ENCODE results near the gene CCDC107. TPM values are rescaled to one million over a fixed set of nuclear protein-coding genes. Genes with fewer than 3 reads are reported as not detected.

Gene CCDC107
- total RNA-seq, 1 donor from 2014 or later, result 10.6 TPM

- no peak for DNase-seq (ENCODE audit: low read depth, low spot score)
Measured at GRCh38 chr9:35660966-35661415, 2.9 kb downstream of the CCDC107 start.

GRCh38 chr9:35661756-35662350, 3.8 kb downstream of the CCDC107 start:
- no peak for DNase-seq (ENCODE audit: low read depth, low spot score)

- DNase-seq (ENCODE audit: low read depth, low spot score), result no peak
Measured at GRCh38 chr9:35662437-35662836, 4.3 kb downstream of the CCDC107 start.

GRCh38 chr9:35664531-35665470, 6.7 kb downstream of the CCDC107 start, which contains the start of gene ARHGEF39:
TSS of gene ARHGEF39 (minus strand) at chr9:35665195. CDS start at chr9:35665169, 26 bp downstream.
- no peak for DNase-seq (ENCODE audit: low read depth, low spot score)

GRCh38 chr9:35665471-35665818, 7.4 kb downstream of the CCDC107 start:
- DNase-seq (ENCODE audit: low read depth, low spot score), result no peak

- no peak for DNase-seq (ENCODE audit: low read depth, low spot score)
Measured at GRCh38 chr9:35666045-35666444, 8.0 kb downstream of the CCDC107 start.

- DNase-seq (ENCODE audit: low read depth, low spot score), result no peak
Measured at GRCh38 chr9:35666549-35666948, 8.5 kb downstream of the CCDC107 start.

- DNase-seq (ENCODE audit: low read depth, low spot score), result no peak
Measured at GRCh38 chr9:35667939-35668338, 9.8 kb downstream of the CCDC107 start.

- no peak for DNase-seq (ENCODE audit: low read depth, low spot score)
Measured at GRCh38 chr9:35669331-35670145, 11.4 kb downstream of the CCDC107 start.

GRCh38 chr9:35673132-35674024, 15.3 kb downstream of the CCDC107 start, which contains the start of gene CA9:
TSS of gene CA9 (plus strand) at chr9:35673928. CDS start at chr9:35673960, 32 bp downstream.
- DNase-seq (ENCODE audit: low read depth, low spot score), result no peak

- DNase-seq (ENCODE audit: low read depth, low spot score), result no peak
Measured at GRCh38 chr9:35674025-35674361, 15.9 kb downstream of the CCDC107 start.

- DNase-seq (ENCODE audit: low read depth, low spot score), result no peak
Measured at GRCh38 chr9:35675204-35675603, 17.1 kb downstream of the CCDC107 start.

GRCh38 chr9:35675732-35676392, 17.8 kb downstream of the CCDC107 start:
- DNase-seq (ENCODE audit: low read depth, low spot score), result no peak

- DNase-seq (ENCODE audit: low read depth, low spot score), result no peak
Measured at GRCh38 chr9:35679091-35679490, 21.0 kb downstream of the CCDC107 start.

- no peak for DNase-seq (ENCODE audit: low read depth, low spot score)
Measured at GRCh38 chr9:35679766-35680330, 21.8 kb downstream of the CCDC107 start.

- DNase-seq (ENCODE audit: low read depth, low spot score), result no peak
Measured at GRCh38 chr9:35680331-35681105, 22.4 kb downstream of the CCDC107 start.

- no peak for DNase-seq (ENCODE audit: low read depth, low spot score)
Measured at GRCh38 chr9:35681341-35682002, 23.4 kb downstream of the CCDC107 start.

- DNase-seq (ENCODE audit: low read depth, low spot score), result no peak
Measured at GRCh38 chr9:35682051-35682450, 24.0 kb downstream of the CCDC107 start.

All from pulmonary artery endothelial cell (primary cell).